Testis (tissue), 5 donors: Measurements from ENCODE around the gene PLXDC2. TPM values are rescaled to one million over a fixed set of nuclear protein-coding genes. Genes with fewer than 3 reads are reported as not detected.
"Not testable (repeated sequence)": the region's sequence is repeated elsewhere in the genome, so short reads cannot be mapped to it uniquely, and the experiment has no call there.

Experiments used
- DNase-seq: peaks from one replicate; pipeline ENCODE4 v3.0.0-alpha.2; 2019
- H3K27ac ChIP-seq, 2 donors: fragments of 200-600 bp; sonication (generic); one replicate each; pipeline ENCODE4 v1.5.1; 2019
- H3K27me3 ChIP-seq: fragments of 200-600 bp; sonication (generic); one replicate; pipeline ENCODE4 v1.5.1; 2019
- H3K36me3 ChIP-seq: fragments of 200-600 bp; sonication (generic); one replicate; pipeline ENCODE4 v1.5.1; 2017; ENCODE audit warnings: low read depth; ENCODE audit errors: missing control alignments
- H3K4me1 ChIP-seq: fragments of 200-600 bp; sonication (generic); one replicate; pipeline ENCODE4 v1.5.1; 2019
- H3K4me3 ChIP-seq, 2 donors: fragments of 200-600 bp; sonication (generic); one replicate each; pipeline ENCODE4 v1.5.1; 2017 to 2019
- H3K9me3 ChIP-seq: fragments of 200-600 bp; sonication (generic); one replicate; pipeline ENCODE4 v1.5.1; 2017
- POLR2A ChIP-seq: fragments of 450-650 bp; IDR thresholded peaks from one replicate; pipeline ENCODE4 v1.6.1; 2017; ENCODE audit warnings: antibody characterized with exemption, mild to moderate bottlenecking, moderate library complexity
- WGBS, 2 donors: methylation state at CpG; one replicate each; pipeline ENCODE4 v1.1.5; 2018; 5-methylcytosine and 5-hydroxymethylcytosine counted together
- intact Hi-C: fragments of 100-400 bp; cut with DNase I; formaldehyde crosslinking; loops from one replicate; pipeline ENCODE4 v1.15.1; 2023; ENCODE audit warnings: low total_unique reads
- long read RNA-seq, 2 donors: transcript quantifications; one replicate each; lab custom pipeline, GENCODE V29; 2026
- polyA plus RNA-seq: library from polyadenylated mRNA; stranded (reverse); fragments of 350-450 nt; fragmentation: Illumina TruSeq; extraction: RNeasy Lipid Tissue Mini Kit (QIAGEN cat#74804); gene quantifications from one replicate; pipeline ENCODE4 v1.2.3, GENCODE V29; 2014; ENCODE audit warnings: low read depth, low replicate concordance; ENCODE audit not compliant: insufficient read depth
- total RNA-seq, 2 donors: library from RNA; depleted of rRNA; stranded (reverse); fragments of >200 nt; gene quantifications; one replicate each; pipeline ENCODE4 v1.2.3, GENCODE V29; 2016
- TF ChIP-seq, protein P1 (sequence below), 3 experiments: fragments of 450-650 bp in 2 of 3; fragments of 200-600 bp in 1 of 3; sonication (generic) in 1 of 3; IDR thresholded peaks; one replicate each; pipeline ENCODE4 v1.5.1; 2016 to 2019; ENCODE audit warnings: antibody characterized with exemption in 3 of 3, mild to moderate bottlenecking in 2 of 3, moderate library complexity in 1 of 3

PLXDC2 gene
- total RNA-seq (10 to 100 TPM; 53.6 to 81.7 TPM), polyA plus RNA-seq (27.5 TPM)
- long read RNA-seq, donor 1, full-length matches to known transcripts: 4 of 9 reads
- long read RNA-seq, donor 1, partial matches to known transcripts: 5 of 9 reads
- long read RNA-seq, donor 1, other reads (novel, unspliced or antisense): 0 of 9 reads
- long read RNA-seq, donor 2, full-length matches to known transcripts: 5 of 5 reads
- long read RNA-seq, donor 2, partial matches to known transcripts: 0 of 5 reads
- long read RNA-seq, donor 2, other reads (novel, unspliced or antisense): 0 of 5 reads

DNA sequence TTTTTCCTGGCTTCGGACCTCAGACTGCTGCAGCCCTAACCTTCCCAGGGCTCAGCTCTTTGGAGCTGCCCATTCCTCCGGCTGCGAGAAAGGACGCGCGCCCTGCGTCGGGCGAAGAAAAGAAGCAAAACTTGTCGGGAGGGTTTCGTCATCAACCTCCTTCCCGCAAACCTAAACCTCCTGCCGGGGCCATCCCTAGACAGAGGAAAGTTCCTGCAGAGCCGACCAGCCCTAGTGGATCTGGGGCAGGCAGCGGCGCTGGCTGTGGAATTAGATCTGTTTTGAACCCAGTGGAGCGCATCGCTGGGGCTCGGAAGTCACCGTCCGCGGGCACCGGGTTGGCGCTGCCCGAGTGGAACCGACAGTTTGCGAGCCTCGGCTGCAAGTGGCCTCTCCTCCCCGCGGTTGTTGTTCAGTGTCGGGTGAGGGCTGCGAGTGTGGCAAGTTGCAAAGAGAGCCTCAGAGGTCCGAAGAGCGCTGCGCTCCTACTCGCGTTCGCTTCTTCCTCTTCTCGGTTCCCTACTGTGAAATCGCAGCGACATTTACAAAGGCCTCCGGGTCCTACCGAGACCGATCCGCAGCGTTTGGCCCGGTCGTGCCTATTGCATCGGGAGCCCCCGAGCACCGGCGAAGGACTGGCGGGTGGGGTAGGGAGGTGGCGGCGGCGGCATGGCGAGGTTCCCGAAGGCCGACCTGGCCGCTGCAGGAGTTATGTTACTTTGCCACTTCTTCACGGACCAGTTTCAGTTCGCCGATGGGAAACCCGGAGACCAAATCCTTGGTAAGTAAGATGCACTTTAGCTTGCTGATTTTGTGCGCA is at the start of gene PLXDC2:
Gene PLXDC2, plus strand, starts transcription at position 22 of the 820 bp plus-strand sequence.
- intact Hi-C loops: loop anchor here (10.0 kb wide), 1 partner anchor 948 kb away; no protein-coding TSS in a partner anchor
- no peaks in the 10 kb centered on the region for H3K9me3 ChIP-seq
- peaks cover 12% of the 10 kb centered on the region for H3K4me1 ChIP-seq
- no peaks in the 10 kb centered on the region for H3K27me3 ChIP-seq
- peak within 1 kb of the TSS; percentile 87 to 88 for H3K27ac ChIP-seq
- WGBS, 2 donors: 0 to 2% methylated on average over 35 to 65 of the region's 65 CpGs
- TF ChIP-seq, protein P1, sequence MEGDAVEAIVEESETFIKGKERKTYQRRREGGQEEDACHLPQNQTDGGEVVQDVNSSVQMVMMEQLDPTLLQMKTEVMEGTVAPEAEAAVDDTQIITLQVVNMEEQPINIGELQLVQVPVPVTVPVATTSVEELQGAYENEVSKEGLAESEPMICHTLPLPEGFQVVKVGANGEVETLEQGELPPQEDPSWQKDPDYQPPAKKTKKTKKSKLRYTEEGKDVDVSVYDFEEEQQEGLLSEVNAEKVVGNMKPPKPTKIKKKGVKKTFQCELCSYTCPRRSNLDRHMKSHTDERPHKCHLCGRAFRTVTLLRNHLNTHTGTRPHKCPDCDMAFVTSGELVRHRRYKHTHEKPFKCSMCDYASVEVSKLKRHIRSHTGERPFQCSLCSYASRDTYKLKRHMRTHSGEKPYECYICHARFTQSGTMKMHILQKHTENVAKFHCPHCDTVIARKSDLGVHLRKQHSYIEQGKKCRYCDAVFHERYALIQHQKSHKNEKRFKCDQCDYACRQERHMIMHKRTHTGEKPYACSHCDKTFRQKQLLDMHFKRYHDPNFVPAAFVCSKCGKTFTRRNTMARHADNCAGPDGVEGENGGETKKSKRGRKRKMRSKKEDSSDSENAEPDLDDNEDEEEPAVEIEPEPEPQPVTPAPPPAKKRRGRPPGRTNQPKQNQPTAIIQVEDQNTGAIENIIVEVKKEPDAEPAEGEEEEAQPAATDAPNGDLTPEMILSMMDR (IDR thresholded peaks at IDR 0.05): no peak
- no peak for TF ChIP-seq POLR2A
- peak; percentile 50 for DNase-seq
- peak within 1 kb of the TSS; percentile 69 to 85 for H3K4me3 ChIP-seq
- no peaks in the 10 kb centered on the region for H3K36me3 ChIP-seq

DNA sequence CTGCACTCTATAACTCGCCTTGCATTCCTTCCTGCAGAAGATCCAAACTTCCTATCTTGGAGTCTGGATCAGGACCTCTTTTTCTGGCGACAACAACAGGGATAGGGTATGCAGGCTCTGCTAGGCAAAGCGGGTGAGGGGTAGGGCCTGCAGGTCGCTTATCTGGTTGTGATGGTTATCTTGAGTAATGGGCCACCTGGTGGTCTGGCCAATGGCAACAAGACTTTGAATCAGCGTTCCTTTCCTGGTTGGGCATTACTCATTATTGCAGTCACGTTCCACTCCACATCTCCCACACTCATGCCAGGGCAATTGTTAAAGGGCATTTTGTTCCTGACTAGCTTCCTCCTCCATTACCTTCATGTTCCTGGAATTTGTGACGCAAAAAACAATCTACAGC is 48.4 kb upstream of the PLXDC2 start:
- no peak overlapping the region for H3K4me3 ChIP-seq
- intact Hi-C loops: no loop called here
- H3K4me1 ChIP-seq: no peaks in the 10 kb centered on the region
- TF ChIP-seq POLR2A: no peak
- TF ChIP-seq, protein P1 (IDR thresholded peaks at IDR 0.05): no peak
- H3K27me3 ChIP-seq: no peaks in the 10 kb centered on the region
- peak; percentile 44 for DNase-seq
- no peaks in the 10 kb centered on the region for H3K36me3 ChIP-seq
- WGBS, 2 donors: 57 to 70% methylated on average over 7 of the region's 7 CpGs
- H3K9me3 ChIP-seq: no peaks in the 10 kb centered on the region
- peak overlapping the region in 1 of 2 donors; percentile 37 for H3K27ac ChIP-seq

DNA sequence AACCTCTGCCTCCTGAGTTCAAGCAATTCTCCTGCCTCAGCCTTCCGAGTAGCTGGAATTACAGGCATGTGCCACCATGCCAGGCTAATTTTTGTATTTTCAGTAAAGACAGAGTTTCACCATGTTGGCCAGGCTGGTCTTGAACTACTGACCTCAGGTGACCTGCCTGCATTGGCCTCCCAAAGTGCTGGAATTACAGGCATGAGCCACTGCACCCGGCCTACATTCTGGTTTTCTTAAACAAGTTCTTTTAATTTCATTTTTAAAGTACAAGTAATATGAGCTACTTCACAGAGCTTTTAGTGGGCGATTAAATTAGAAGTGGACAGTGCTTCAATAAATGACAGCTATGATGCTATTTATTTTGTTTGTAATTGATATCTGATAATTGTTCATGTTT is 46.4 kb upstream of the PLXDC2 start:
- WGBS, 2 donors: 76 to 84% methylated on average over 3 of the region's 3 CpGs
- DNase-seq, intact Hi-C loops, H3K4me3 ChIP-seq, H3K36me3 ChIP-seq, H3K27me3 ChIP-seq, H3K9me3 ChIP-seq, H3K4me1 ChIP-seq, H3K27ac ChIP-seq: not testable (repeated sequence)

DNA sequence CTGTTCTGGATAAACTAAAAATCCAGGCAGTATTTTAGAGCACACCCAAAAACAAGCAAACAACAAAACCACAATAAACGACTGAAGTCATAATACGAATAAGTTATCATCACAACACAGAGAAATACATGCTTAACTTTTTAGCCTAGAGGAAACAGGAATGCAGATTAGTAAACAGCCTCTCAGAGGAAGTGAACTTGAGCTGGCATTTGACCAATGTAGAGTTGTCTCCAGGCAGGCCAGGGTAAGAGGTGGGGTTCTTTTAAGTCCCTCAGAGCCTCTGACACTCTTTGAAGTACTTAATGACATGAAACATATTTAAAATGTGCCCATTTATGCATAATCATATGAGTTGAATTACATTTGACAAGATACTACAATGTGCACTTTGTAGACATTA is 43.3 kb upstream of the PLXDC2 start:
- WGBS, 2 donors: 75 to 78% methylated on average over 2 of the region's 2 CpGs
- intact Hi-C loops: no loop called here
- no peak for TF ChIP-seq POLR2A
- TF ChIP-seq, protein P1 (IDR thresholded peaks at IDR 0.05): no peak
- Histone ChIP-seq H3K36me3 (no peaks in the 10 kb centered on the region), H3K27ac (no peak overlapping the region), H3K9me3 (no peaks in the 10 kb centered on the region), H3K4me1 (no peaks in the 10 kb centered on the region), H3K27me3 (no peaks in the 10 kb centered on the region), H3K4me3 (no peak overlapping the region)
- DNase-seq: no peak

DNA sequence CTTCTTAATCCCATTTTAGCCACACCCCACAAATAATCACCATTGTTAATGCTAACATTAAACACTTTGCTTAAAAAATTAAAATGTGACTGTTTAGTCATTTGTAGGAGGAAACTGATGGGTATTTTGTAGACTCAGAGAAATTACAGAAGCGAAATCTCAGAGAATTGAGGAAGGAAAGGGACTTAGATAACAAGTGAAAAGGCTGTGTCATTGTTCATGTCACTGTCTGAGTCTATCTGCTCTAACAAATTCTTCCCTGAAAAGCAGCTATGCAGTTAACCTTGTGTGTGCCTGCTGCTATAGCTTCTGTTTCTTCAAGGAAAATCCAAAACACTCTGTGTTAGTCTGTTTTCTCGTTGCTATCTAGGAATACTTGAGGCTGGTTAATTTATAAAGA is 40.9 kb upstream of the PLXDC2 start:
- WGBS, 2 donors: 54 to 77% methylated on average over 2 of the region's 2 CpGs
- Histone ChIP-seq H3K27me3 (no peaks in the 10 kb centered on the region), H3K27ac (no peak overlapping the region), H3K4me1 (no peaks in the 10 kb centered on the region), H3K36me3 (no peaks in the 10 kb centered on the region), H3K9me3 (no peaks in the 10 kb centered on the region), H3K4me3 (no peak overlapping the region)
- TF ChIP-seq POLR2A: no peak
- DNase-seq: no peak
- intact Hi-C loops: no loop called here
